ENCODE results near the gene IL32. TPM values are rescaled to one million over a fixed set of nuclear protein-coding genes. Genes with fewer than 3 reads are reported as not detected.
"Not testable (repeated sequence)": the region's sequence is repeated elsewhere in the genome, so short reads cannot be mapped to it uniquely, and the experiment has no call there.

The IL32 gene
- polyA plus RNA-seq, 1 donor from 2014 or later: not detected

GRCh38 chr16:3071655-3072054, 6.2 kb downstream of the IL32 start:
- no peaks in the 10 kb centered on the region for H4K20me1 ChIP-seq (ENCODE audit: insufficient read depth)
- H3K9me2 ChIP-seq (ENCODE audit: insufficient read depth, low read length): no peaks in the 10 kb centered on the region
- no peak overlapping the region for H2AFZ ChIP-seq (ENCODE audit: low read depth, low read length)
- H3K27ac ChIP-seq (ENCODE audit: low read length): no peak overlapping the region
- no peak overlapping the region for H3K4me3 ChIP-seq (ENCODE audit: low read length)
- H3K79me2 ChIP-seq (replicated peaks; ENCODE audit: insufficient read depth, low read length): no peaks in the 10 kb centered on the region
- H3K4me2 ChIP-seq (ENCODE audit: low read length): no peak overlapping the region
- TF ChIP-seq CTCF (IDR thresholded peaks at IDR 0.05; ENCODE audit: poor library complexity, severe bottlenecking): no peak
- TF ChIP-seq RAD21 (conservative IDR thresholded peaks at IDR 0.05): no peak
- no peak for TF ChIP-seq SMC3 (conservative IDR thresholded peaks at IDR 0.05; ENCODE audit: poor library complexity)
- TF ChIP-seq EP300 (conservative IDR thresholded peaks at IDR 0.05; ENCODE audit: poor library complexity, severe bottlenecking): no peak
- no peak for TF ChIP-seq TAF1 (IDR thresholded peaks at IDR 0.05; ENCODE audit: low read depth)
- TF ChIP-seq EZH2 (IDR thresholded peaks at IDR 0.05; ENCODE audit: borderline replicate concordance, insufficient read depth, low read length, poor library complexity, severe bottlenecking): no peak
- TF ChIP-seq POLR2AphosphoS5 (IDR thresholded peaks at IDR 0.05): no peak
- no peak for TF ChIP-seq MXI1 (conservative IDR thresholded peaks at IDR 0.05; ENCODE audit: poor library complexity, severe bottlenecking)
- TF ChIP-seq REST (IDR thresholded peaks at IDR 0.05; ENCODE audit: borderline replicate concordance): no peak
- H3F3A ChIP-seq (ENCODE audit: insufficient read depth, low read length, poor library complexity, severe bottlenecking): no peaks in the 10 kb centered on the region
- H3K27me3 ChIP-seq (ENCODE audit: insufficient read depth, low read depth, low read length): no peaks in the 10 kb centered on the region
- no peaks in the 10 kb centered on the region for H3K9me3 ChIP-seq (ENCODE audit: low read length)
- no peaks in the 10 kb centered on the region for H3K36me3 ChIP-seq (ENCODE audit: insufficient read depth, low read length)
- no peak overlapping the region for H3K9ac ChIP-seq (ENCODE audit: low read length)

GRCh38 chr16:3072148-3072547, 6.7 kb downstream of the IL32 start:
- not testable (repeated sequence) for H3K79me2 ChIP-seq (replicated peaks; ENCODE audit: insufficient read depth, low read length); H3K9me3 ChIP-seq (ENCODE audit: low read length); H4K20me1 ChIP-seq (ENCODE audit: insufficient read depth); H3K9me2 ChIP-seq (ENCODE audit: insufficient read depth, low read length); H3K27me3 ChIP-seq (ENCODE audit: insufficient read depth, low read depth, low read length); H3K36me3 ChIP-seq (ENCODE audit: insufficient read depth, low read length); H3K4me3 ChIP-seq (ENCODE audit: low read length); H3K27ac ChIP-seq (ENCODE audit: low read length); H3K9ac ChIP-seq (ENCODE audit: low read length); H3F3A ChIP-seq (ENCODE audit: insufficient read depth, low read length, poor library complexity, severe bottlenecking); H2AFZ ChIP-seq (ENCODE audit: low read depth, low read length); H3K4me2 ChIP-seq (ENCODE audit: low read length)

- not testable (repeated sequence) for H3K79me2 ChIP-seq (replicated peaks; ENCODE audit: insufficient read depth, low read length); H3K36me3 ChIP-seq (ENCODE audit: insufficient read depth, low read length); H3K27ac ChIP-seq (ENCODE audit: low read length); H3K27me3 ChIP-seq (ENCODE audit: insufficient read depth, low read depth, low read length); H2AFZ ChIP-seq (ENCODE audit: low read depth, low read length); H3K9me3 ChIP-seq (ENCODE audit: low read length); H3K4me3 ChIP-seq (ENCODE audit: low read length); H4K20me1 ChIP-seq (ENCODE audit: insufficient read depth); H3K9ac ChIP-seq (ENCODE audit: low read length); H3F3A ChIP-seq (ENCODE audit: insufficient read depth, low read length, poor library complexity, severe bottlenecking); H3K4me2 ChIP-seq (ENCODE audit: low read length); H3K9me2 ChIP-seq (ENCODE audit: insufficient read depth, low read length)
Measured at GRCh38 chr16:3072576-3073263, 7.3 kb downstream of the IL32 start.
